Measurements from ENCODE around the gene CALHM1.
"Not testable (repeated sequence)": the region's sequence is repeated elsewhere in the genome, so short reads cannot be mapped to it uniquely, and the experiment has no call there.

CALHM1 gene

GRCh38 chr10:103423748-103424147 is 35.0 kb downstream of the CALHM1 start:
- DNase-seq, result no peak

GRCh38 chr10:103419101-103419500 is 39.6 kb downstream of the CALHM1 start:
- no peak for DNase-seq

GRCh38 chr10:103417601-103418000 is 41.1 kb downstream of the CALHM1 start:
- no peak for DNase-seq

GRCh38 chr10:103417148-103417469 is 41.6 kb downstream of the CALHM1 start:
- DNase-seq, result not testable (repeated sequence)

- DNase-seq, result peak; percentile 31
Observed at GRCh38 chr10:103416436-103417147, 42.1 kb downstream of the CALHM1 start.

GRCh38 chr10:103415581-103415980 is 43.1 kb downstream of the CALHM1 start:
- DNase-seq, result no peak

GRCh38 chr10:103413564-103413963 is 45.1 kb downstream of the CALHM1 start:
- DNase-seq, result no peak
